ENCODE measurements around the gene SLC9A1. TPM values are rescaled to one million over a fixed set of nuclear protein-coding genes. Genes with fewer than 3 reads are reported as not detected.

Gene SLC9A1
- total RNA-seq, 6 donors from 2014 or later, result 18.1 to 51.4 (median 31.5) TPM

DNA sequence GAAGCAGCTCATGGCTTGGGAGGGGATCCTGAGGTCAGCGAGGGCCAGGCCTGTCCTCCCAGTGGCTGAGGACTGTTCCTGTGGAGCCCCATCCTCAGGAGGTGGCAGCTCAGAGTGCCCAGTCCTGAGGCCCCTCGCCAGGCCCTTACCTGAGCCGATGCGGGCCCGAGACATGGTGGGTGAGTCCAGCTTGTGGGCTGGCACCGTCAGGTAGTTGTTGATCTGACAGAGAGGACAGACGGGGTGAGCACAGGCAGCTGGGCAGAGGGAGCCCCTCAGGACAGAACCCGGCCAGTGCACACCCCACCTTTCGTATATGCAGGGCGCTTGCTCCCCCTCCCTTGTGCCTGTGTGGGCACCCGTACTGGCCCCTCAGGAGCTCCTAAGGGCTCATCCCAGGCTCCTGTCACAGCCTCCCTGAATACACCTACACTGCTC is 53.9 kb downstream of the SLC9A1 start:
- no peak for ATAC-seq (ENCODE audit: low FRiP score in 2 of 2)
- Histone ChIP-seq H3K4me3 (no peak overlapping the region), H3K9me3 (no peaks in the 10 kb centered on the region), H3K4me1 (peaks cover 24 to 37% (median 31%) of the 10 kb centered on the region in 4 donors), H3K36me3 (peaks cover 0 to 42% (median 30%) of the 10 kb centered on the region in 4 donors), H3K27me3 (no peaks in the 10 kb centered on the region), H3K27ac (peak overlapping the region in 2 of 4 donors; percentile 11 to 80)
- DNase-seq, result no peak
- no peak for TF ChIP-seq POLR2AphosphoS5 (IDR thresholded peaks at IDR 0.05)
- TF ChIP-seq, protein P1, sequence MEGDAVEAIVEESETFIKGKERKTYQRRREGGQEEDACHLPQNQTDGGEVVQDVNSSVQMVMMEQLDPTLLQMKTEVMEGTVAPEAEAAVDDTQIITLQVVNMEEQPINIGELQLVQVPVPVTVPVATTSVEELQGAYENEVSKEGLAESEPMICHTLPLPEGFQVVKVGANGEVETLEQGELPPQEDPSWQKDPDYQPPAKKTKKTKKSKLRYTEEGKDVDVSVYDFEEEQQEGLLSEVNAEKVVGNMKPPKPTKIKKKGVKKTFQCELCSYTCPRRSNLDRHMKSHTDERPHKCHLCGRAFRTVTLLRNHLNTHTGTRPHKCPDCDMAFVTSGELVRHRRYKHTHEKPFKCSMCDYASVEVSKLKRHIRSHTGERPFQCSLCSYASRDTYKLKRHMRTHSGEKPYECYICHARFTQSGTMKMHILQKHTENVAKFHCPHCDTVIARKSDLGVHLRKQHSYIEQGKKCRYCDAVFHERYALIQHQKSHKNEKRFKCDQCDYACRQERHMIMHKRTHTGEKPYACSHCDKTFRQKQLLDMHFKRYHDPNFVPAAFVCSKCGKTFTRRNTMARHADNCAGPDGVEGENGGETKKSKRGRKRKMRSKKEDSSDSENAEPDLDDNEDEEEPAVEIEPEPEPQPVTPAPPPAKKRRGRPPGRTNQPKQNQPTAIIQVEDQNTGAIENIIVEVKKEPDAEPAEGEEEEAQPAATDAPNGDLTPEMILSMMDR (IDR thresholded peaks at IDR 0.05), result no peak
- no peak for TF ChIP-seq POLR2A (IDR thresholded peaks at IDR 0.05)
- TF ChIP-seq EP300 (IDR thresholded peaks at IDR 0.05), result no peak
- WGBS, 2 donors, result 97 to 100% methylated on average over 4 to 5 of the region's 11 CpGs

DNA sequence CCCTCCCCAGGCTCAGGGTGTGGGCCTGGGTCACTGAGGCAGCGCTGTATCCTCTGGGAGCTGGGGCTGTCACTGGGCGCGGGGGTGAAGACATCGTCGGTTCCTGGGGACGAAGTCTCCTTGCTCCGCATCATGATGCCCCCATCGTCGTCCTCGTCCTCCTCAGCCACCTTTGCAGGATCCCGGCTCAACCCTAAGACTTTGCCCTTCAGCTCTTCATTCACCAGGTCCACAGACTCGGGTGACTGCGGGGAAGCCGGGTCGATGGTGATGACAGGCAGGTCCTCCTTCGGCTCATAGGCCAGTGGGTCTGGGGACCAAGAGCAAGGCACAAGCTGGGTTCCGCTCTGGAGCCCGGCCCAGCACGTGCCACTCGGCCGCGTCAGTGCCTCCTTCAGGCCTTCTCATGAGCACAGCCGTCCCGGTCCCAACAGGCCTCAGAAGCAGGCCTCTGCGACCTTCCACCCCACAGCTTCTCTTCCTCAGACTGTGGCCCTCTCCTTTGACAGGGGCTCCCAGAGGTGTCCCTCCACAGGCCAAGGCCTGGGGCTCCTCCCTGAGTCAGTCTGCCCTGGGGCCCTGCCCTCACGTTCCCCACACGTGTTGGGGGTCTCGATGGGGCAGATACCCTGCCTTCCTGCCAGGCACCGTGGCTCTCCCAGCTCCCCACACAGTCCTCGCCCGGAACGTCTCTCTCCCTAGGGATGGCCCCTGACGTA is 54.4 kb downstream of the SLC9A1 start:
- ATAC-seq (ENCODE audit: low FRiP score in 2 of 2) (no peak), DNase-seq (no peak)
- no peaks in the 10 kb centered on the region for H3K27me3 ChIP-seq
- H3K36me3 ChIP-seq, result peaks cover 0 to 36% (median 26%) of the 10 kb centered on the region in 4 donors
- H3K4me3 ChIP-seq, result no peak overlapping the region
- WGBS, 2 donors, result 90 to 93% methylated on average over 22 to 33 of the region's 33 CpGs
- H3K27ac ChIP-seq, result peak overlapping the region; percentile 72 to 86 (median 76)
- TF ChIP-seq, protein P1 (IDR thresholded peaks at IDR 0.05), result no peak
- TF ChIP-seq EP300 (IDR thresholded peaks at IDR 0.05) (no peak), POLR2A (IDR thresholded peaks at IDR 0.05) (no peak), POLR2AphosphoS5 (IDR thresholded peaks at IDR 0.05) (no peak)
- H3K9me3 ChIP-seq, result no peaks in the 10 kb centered on the region
- H3K4me1 ChIP-seq, result peaks cover 24 to 37% (median 31%) of the 10 kb centered on the region in 4 donors

DNA sequence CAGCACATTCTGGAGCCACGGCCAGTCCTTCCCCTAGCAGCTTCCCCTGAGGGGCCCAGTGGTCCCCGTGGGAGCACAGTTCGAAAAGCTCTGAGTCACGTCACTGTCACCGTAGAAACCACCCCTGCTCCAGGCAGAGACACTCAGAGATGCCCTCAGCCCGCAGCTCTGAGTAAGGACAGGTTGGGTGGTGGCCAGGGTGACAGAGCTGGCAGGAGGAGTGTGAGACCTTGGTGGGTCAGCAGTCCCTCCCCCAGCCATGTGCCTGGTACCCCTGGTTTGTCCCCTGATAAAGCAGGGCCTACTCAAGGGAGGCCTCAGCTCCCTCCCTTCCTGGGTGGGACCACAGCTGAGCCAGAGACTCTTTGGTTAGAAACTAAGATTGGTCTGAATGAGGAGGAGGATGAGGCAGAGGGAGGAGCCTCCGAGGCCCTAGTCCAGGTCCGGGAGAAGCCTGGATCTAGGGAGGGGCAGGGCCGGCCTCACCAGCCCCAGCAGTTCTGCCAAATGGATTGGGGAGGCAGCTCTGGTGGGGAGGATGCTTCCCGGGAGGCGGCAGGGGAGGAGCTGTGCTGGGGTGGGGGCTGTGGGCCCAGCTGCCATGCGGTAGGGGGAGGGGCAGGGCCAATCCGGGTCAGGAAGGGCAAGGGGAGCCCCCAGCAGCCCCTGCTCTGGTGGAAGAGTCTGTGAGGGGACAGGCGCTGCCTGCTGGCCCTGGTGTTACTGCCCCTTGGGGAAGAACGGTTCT is 55.2 kb downstream of the SLC9A1 start:
- H3K27ac ChIP-seq, result peak overlapping the region; percentile 72 to 86 (median 76)
- peak; percentile 29 to 66 for ATAC-seq (ENCODE audit: low FRiP score in 2 of 2)
- peak in 1 of 2 donors; percentile 67 for DNase-seq
- 33 to 47% methylated on average over 13 of the region's 15 CpGs for WGBS, 2 donors
- TF ChIP-seq EP300 (IDR thresholded peaks at IDR 0.05) (no peak), POLR2AphosphoS5 (IDR thresholded peaks at IDR 0.05) (no peak), POLR2A (IDR thresholded peaks at IDR 0.05) (no peak)
- TF ChIP-seq, protein P1 (IDR thresholded peaks at IDR 0.05), result no peak
- H3K27me3 ChIP-seq, result no peaks in the 10 kb centered on the region
- peaks cover 24 to 37% (median 31%) of the 10 kb centered on the region in 4 donors for H3K4me1 ChIP-seq
- no peak overlapping the region for H3K4me3 ChIP-seq
- H3K36me3 ChIP-seq, result peaks cover 0 to 29% (median 20%) of the 10 kb centered on the region in 4 donors
- no peaks in the 10 kb centered on the region for H3K9me3 ChIP-seq

DNA sequence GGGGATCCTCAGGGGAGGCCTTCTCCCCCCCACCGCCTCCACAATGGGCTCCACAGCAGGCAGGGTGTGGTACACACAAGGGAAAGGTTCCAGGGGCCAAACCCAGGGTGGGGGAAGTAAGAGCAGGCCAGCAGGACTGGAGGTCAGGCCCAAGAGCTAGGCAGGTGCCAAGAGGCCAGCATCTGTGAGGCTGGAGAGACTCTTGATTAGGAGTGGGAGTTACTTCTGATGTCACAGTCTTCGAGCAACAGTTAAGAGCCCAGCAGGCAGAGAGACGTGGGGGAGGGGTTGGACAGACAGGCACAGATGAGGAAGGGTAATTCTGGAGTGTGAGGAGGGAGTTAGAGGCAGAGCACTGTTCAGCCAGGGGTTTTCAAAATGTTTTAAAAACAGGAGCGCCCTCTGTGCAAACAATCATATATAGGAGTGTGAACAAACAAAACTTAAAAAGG is 55.8 kb downstream of the SLC9A1 start:
- Histone ChIP-seq H3K27me3 (no peaks in the 10 kb centered on the region), H3K9me3 (no peaks in the 10 kb centered on the region), H3K4me3 (no peak overlapping the region), H3K36me3 (peaks cover 0 to 27% (median 18%) of the 10 kb centered on the region in 4 donors), H3K27ac (peak overlapping the region; percentile 72 to 86 (median 76)), H3K4me1 (peaks cover 24 to 37% (median 31%) of the 10 kb centered on the region in 4 donors)
- ATAC-seq (ENCODE audit: low FRiP score in 2 of 2) (peak; percentile 56 to 71), DNase-seq (peak in 1 of 2 donors; percentile 93)
- TF ChIP-seq POLR2AphosphoS5 (IDR thresholded peaks at IDR 0.05) (peak; percentile 11 to 38), EP300 (IDR thresholded peaks at IDR 0.05) (peak in 1 of 4 donors; percentile 67), POLR2A (IDR thresholded peaks at IDR 0.05) (peak in 1 of 4 donors; percentile 29)
- TF ChIP-seq, protein P1 (IDR thresholded peaks at IDR 0.05), result no peak
- WGBS, 2 donors, result 30 to 38% methylated on average over 4 of the region's 4 CpGs

Data from upper lobe of left lung (tissue), 6 donors.